NCI-H82 treated with DMSO at 0.1 percent for 48 hours (cell line): ENCODE results near the gene CEMIP.

Experiments used
- DNase-seq: peaks from one replicate; lab custom pipeline; 2025; ENCODE audit not compliant: unreplicated experiment; lab: John Stamatoyannopoulos, UW

CEMIP gene

DNA sequence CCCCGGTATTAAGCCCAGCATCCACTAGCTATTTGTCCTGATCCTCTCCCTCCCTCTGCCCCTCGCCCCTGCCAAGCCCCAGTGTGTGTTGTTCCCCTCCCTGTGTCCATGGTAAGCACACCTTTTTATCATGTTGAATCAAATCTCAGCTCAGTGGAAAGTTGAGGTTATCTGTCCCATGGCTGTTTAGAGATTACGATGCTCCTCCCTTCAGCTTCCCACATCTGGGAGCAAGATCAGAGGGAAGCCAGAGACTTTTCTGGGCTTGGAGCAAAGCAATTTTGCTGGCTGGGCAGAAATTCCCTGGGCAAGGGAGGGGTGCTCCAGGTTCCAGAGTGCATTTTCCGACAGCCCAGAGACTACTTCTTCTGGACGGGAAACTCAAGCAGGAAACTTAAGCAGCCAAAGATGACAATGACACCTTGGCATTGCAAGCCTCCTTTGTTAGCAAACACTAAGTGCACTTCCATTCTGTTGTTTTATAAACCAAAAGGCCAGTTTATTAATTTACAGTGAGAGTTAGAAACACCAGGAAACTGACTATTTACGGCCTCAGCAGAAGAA is 105.9 kb downstream of the CEMIP start:
- DNase-seq = no peak

DNA sequence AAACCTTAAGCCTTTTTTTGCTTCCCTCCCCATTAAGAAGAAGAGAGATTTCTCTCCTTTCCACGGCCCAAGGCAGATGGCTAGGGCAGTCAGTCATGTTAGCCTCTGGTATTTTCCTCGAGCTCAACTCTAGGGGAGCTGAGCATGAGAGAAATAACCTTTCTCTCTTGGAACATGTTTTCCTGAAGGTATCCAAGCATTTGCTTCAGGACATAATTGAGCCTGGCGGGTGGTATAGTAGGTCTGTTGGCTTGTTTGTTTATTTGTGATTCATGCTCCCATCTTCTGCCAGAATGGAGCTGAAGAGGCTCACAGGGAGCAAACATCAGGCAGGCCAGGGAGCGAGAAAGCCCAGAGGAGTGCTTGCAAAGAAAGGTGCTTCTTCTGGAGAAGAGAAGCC is 108.0 kb downstream of the CEMIP start:
- no peak for DNase-seq

DNA sequence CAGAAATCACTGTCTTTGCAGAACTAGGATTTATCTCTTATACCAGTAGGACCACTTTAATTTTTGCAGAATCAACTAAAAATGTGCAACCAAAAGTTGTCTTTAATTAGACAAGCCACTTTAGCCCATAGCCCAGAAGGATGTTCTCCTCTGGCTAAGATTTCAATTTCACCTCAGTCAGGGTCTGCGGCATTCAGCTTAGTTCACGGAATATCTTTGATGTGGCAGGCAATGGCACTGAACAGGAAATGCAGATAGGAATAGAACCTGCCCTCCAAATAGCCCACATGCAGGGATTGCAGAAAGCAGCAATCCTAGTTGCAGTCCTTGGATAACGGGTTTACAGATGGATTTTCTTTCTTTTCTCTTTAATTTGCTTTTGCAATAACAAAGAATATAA is 109.7 kb downstream of the CEMIP start:
- no peak for DNase-seq

DNA sequence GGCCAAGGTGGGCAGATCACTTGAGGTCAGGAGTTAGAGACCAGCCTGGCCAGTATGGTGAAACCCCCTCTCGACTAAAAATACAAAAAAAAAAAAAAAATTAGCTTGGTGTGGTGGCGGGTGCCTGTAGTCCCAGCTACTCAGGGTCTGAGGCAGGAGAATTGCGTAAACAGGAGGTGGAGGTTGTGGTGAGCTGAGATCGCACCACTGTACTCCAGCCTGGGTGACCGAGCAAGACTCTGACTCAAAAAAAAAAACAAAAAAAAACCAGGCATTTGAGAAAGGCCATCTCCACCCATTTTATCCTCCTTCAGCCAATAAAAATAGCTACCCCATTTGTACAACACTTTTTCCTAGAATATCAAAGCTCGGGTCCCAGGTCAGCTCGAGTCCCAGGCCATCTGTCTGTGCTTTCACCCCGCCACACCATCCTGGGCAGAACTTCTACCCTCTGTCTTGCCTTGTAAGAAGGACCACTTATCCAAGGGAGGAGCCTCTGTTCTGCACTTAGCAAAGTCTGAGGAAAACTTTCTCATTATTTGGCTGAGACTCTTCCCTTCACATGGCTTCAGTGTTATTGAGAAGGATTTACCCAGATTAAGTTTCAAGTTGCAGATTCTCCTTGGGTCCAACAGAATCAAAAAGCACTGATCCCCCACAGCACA is 111.3 kb downstream of the CEMIP start:
- DNase-seq = no peak

DNA sequence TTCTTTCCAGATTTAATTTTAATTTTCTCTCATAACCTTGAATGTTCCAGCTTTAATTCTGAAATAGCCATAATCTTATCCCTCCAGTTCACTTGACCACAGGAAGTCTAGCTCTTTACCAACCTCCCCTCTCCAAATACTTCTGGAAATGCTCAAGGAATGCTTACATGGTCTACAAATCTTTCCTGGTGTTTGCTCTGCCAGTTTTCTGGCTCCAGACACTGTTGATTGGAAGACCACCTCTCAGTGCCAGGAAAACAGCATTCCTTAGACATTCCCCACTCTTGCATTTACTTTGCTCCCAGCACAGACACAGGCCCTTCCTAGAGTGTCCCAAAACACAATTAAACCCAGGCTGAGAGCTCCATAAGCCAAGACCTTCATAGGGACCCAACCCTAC is 111.8 kb downstream of the CEMIP start:
- no peak for DNase-seq

DNA sequence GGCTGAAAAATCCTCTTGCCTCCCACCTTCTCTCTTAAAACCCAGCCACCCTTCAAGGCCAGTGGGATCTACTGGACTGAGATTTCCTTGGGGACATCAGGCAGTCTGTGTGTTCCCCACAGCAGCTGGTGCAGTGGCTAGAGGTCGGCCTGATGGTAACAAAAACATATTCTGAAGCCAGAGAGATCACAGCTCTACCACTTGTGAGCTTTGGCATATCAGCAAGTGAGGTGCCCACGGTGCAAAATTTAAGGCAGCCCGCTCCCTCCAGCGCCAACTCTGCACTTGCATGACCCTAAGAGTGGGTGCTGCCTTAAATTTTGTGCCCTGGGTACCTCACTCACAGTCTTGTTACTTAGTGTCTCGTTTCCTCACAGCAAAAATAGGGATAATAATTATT is 113.2 kb downstream of the CEMIP start:
- DNase-seq = no peak

DNA sequence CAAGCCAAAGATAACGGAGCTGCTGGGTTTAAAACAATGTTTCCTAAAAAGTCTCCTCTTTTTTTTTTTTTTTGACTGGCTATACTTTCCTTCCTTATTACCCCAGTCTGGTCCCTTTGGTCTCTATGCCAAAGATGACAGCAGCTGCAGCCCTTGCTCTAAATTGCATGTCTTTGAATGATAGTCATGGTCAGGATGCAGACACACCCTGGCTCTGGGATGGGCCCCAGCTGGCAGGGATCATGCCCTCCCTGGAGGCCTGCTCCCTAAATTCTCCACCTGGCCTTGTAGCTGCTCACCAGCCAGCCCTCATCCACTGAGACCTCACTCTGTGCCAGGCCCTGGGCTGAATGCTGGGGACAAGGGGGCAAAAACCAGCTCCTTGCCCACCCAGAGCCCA is 114.6 kb downstream of the CEMIP start:
- no peak for DNase-seq

DNA sequence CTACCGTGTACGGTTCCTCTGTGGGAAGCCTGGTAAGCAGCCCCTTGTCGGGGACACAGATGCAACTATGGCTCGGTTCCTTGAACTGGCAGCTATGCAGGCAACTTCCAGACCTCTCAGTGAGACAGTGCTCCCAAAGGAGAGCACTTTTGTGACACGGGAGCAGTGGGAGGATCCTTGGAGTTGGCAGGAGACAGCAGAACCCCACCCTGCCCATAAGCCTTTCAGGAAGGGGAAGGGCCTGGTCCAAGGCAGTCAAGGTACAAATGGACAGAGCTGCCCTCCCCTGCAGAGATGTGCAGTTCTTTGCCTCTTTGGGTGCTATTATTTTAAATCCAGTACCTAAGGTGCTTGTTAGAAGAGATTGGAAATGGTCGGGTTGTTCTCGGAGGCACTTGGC is 115.9 kb downstream of the CEMIP start:
- no peak for DNase-seq

DNA sequence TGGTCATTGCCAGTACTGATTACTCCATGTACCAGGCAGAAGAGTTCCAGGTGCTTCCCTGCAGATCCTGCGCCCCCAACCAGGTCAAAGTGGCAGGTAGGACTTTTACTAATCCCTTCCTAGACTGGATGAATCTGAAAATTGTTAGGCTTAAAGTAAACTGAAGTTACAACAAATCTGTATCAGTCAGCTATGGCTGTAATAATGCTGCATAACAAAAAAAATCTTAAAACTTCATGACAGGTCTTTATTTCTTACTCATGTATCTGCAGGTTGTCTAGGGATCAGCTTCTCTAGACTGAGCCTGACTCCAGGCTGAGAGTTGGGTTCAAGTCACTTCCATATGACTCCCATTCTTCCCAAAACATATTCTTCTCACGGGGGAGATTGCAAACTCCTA is 116.8 kb downstream of the CEMIP start:
- DNase-seq = no peak

DNA sequence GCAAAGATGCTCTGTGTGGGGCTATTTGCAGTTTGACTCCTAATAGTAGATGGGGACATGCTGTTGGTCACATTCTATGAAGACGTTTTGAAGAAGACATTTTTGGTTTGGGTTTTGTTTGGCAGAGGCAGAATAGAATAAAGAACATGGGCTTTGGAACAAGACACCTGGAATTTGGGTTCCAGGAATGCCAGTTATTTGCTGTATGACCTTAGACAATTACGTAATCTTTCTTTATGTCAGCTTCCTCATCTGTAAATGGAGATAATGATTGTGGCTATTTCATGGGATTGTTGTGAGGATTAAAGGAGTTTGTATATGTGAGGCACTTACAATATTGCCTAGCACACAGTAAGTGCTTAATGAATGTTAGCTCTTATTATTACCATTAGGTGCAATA is 118.9 kb downstream of the CEMIP start:
- no peak for DNase-seq

DNA sequence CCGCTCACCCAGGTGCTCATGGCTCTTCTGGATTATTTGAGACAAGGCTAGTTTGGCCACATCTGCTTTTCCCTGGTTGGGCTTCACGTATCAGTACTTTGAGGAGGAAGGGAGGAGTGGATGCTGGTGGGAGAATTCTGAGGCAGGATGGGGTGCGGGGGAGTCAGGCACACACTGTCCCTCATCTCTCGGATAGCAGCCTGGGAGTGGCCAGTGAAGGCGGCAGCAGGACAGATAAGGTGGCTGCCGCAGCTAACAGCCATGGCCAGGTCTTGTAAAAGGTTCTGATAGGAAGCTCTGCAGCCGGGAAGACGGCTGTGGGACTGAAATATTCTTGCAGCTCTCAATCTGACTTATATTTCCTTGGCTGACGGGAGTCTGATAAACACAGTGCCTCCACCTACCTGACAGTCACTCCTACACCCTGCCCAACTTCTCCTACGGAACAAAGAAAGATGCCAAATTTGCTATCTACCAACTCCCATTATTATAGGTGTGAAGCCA is 123.2 kb downstream of the CEMIP start:
- no peak for DNase-seq

DNA sequence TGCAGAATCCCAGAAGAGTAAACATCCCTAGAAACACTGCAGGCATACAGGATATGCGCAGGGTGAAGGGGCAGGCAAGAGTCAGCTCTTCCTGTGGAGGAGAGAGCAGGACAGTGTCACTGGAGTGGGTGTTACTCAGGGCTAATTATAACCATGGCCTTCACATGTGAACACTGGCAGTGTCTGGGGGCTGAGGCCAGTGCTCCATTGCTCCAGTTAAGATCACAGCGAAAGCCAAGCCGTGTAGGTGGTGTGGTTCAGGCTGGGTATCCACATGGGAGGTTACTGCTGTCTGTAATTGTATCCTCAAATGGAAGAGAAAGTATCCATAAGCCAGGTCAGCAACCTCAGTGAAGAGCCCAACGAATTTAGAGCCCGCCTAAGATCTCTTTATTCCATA is 125.8 kb downstream of the CEMIP start:
- DNase-seq = no peak

DNA sequence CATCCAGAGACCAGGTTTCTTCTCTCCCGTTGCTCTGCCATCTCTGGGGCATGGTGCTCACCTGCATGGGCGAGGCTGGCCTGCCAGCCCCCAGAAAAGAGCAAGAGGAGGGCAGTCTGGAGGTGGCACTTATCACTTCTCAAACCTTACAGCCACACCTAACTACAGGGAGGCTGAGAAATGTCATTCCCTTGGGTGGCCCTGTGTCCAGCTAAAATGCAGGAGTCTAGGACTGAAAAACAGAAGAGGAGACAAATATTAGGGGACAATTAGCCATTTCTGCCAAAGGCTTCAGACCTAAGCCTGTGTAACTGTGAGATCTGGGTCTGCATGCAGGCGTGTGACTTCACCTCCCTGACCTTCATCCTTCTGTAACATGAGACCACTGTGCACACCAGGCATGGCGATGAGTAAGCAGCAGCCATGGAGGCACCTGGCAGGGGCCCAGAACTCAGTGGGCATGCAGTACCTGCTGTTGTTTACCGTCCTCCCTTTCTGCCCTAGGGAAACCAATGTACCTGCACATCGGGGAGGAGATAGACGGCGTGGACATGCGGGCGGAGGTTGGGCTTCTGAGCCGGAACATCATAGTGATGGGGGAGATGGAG is 127.1 kb downstream of the CEMIP start:
- no peak for DNase-seq

DNA sequence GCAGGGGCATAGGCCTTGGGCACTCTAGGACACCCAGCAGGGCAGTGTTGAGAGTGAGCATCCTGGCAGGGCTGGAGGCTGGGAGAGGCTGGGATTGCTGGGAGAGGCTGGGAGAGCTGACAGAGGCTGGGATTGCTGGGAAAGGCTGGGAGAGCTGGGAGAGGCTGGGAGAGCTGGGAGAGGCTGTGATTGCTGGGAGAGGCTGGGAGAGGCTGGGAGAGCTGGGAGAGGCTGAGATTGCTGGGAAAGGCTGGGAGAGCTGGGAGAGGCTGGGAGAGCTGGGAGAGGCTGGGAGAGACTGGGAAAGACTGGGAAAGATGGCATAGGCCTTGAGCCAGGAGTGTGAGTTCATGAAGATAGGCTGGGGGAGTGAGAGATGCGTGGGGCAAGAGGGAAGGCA is 132.7 kb downstream of the CEMIP start:
- no peak for DNase-seq

DNA sequence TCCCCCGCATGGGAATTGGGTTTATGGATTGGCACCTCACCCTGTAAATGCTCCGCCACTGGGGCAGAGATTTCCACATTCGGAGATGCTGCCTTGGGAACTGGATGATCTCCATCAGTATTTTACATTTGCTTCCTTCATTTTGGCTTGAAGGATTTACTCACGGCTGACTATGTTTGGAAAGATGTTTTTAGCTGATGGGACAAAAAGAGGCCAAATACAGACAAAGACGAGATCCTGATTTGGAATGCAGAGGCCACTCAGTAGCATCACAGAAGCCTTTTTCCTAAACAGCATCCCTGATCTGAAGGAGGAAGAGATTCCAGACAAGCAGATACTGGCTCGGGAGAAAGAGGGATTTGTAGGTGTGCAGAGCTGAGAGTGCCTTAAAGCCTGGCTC is 133.5 kb downstream of the CEMIP start:
- no peak for DNase-seq

DNA sequence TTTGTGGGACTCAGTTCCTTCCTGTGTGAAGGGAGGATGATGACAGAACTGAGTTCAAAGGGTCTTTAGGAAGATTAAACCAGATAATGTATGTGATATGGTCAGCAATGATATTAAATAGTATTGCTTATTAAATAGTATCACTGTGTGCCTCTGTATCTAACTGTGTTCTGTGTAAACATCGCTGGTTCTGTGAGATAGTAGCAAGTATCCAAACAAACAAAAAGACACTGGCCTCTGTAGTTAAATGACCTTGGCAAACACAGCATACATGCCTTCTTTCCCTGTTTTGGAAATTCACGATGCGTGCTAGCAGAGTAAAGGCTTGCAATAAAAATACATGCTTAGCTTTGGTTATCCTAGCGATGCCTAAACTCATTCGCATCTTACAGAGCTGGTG is 134.4 kb downstream of the CEMIP start:
- DNase-seq = no peak

DNA sequence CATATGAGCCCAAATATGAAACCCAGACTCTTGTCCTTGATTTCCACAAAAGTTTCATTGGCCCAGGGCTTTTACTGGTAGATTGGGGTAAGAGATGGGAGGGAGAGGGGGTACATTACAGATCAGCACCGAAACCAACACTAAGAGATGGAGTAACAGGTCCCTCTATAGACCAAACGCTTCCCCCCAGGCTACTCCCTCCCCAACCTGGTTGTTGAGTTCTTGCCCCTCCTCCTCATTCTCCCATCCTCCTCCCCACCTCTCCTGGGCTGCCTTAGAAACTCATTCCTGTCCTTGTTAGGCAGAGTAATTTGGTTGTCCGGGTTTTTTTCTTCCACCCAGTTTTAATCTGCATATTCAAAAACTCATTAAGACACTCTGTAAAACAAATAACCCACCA is 136.3 kb downstream of the CEMIP start:
- DNase-seq = no peak

DNA sequence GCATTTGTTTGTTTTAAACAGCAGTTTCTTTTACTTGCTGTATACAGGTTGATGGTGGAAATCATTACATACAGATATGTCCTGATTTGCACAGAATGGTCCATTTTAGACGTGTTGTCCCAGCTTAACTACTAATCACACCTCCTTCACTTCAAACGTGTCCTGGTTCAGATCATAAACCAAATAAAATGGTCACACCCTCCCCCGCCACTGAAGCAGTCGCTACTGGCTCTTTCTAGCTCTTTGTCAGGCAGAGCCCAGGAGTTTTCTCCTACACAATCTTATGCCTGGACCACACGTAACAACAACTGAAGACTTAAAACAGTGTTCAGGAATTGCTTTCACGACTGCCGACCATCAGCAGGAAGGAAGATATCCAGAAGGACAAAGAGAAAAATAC is 136.9 kb downstream of the CEMIP start:
- DNase-seq = no peak

DNA sequence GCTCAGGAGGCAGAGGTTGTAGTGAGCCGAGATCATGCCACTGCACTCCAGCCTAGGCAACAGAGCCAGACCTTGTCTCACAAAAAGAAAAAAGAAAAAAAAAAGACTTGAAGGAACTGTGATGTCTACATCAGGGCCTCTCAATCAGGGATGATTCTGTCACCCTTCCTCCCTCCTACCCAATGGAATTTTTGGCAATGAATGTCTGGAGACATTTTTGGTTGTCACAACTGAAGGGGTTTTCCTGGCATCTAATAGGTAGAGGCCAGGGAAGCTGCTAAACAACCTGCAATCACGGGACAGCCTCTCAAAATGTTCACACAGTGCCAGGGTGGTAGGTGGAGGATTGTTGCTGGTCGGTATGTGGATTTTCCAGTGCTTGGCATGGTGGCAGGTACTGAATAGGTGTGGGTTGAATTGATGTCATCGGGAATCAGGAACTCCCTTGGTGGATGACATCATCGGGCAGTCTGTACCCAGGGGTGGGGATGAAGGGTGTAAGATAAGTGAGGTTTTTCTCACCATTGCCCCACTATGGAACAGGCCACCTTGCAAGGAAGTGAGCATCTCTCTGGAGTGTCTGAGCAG is 139.1 kb downstream of the CEMIP start:
- DNase-seq = no peak

DNA sequence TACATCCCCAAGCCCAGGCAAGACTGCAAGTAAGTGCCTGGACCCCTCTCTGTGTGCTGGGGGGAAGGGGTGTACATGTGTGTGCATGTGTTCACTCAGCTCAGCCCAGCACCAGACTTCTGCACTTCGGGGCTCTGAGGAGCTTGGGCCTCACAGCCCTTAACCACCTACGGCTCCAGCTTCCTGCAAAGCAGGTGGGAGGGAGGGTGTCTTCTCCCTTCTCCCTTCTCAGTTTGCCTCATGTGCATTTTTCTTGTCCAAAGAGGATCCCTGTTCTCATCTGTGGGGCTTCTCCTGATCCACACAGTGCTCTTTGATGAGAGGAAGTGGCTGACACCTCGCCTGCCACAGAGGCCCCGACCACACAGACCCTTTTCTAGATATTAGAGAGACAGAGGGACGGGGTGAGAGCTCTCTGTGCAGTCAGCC is 141.1 kb downstream of the CEMIP start:
- no peak for DNase-seq

DNA sequence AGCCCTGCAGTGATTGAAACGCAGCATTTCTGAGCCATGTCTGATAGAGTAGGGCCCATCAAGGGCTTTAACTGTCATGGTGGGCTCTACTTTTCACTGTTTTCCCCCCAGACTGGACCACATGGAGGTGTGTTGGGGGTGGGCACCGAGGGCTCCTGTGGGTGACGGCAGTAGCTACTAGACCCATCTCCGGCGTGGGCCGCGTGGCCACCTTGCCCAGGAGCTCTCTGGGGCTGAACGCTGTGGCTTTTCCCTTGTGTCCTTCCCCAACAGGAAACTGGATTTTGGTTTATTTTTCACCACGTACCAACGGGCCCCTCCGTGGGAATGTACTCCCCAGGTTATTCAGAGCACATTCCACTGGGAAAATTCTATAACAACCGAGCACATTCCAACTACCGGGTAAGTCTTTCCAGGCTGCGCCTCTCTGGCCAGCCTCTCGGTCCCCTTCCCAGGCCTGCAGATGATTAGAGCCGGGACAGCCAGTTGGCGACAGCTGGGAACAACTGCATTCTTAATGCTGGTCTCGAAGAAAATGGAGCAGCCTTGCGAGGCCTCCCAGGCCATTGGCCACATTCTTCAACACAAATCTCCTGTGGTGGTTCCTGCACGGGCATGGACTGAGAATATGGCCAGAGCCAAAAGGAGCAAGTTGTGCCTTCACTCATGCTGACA is 142.7 kb downstream of the CEMIP start:
- no peak for DNase-seq

DNA sequence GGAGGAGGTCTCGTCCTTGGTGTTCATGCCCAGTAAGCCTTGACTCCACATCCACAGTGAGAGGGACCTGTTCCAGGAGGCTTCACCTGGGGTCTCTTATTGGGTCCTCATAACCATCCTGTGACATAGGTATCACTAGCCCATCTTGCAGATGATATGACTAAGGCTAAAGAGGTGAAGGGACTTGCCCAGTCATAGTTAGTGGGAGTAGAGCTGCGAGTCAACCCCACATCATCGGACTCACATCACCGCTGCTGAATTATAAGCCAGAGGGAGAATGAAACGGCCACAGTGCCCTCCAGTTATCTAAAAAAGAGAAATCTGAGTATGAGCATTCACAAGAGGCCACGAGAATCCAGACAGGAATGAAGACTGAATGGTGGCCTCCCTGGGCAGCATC is 144.5 kb downstream of the CEMIP start:
- DNase-seq = no peak
